ENCODE results near the gene BBS9.

GRCh38 chr7:33425395-33425794 is 296.0 kb downstream of the BBS9 start:
- TF ChIP-seq CTCF (IDR thresholded peaks at IDR 0.05): no peak
- TF ChIP-seq POLR2A (IDR thresholded peaks at IDR 0.05): no peak
